Neuronal stem cell (in vitro differentiated cells): ENCODE results near the gene DHX58.

ENCODE experiments used
- DNase-seq: peaks from one replicate; pipeline ENCODE4 v3.0.0-alpha.2; 2013; ENCODE audit warnings: low spot score
- H2AFZ ChIP-seq: one replicate; pipeline ENCODE4 v1.6.1; 2013; ENCODE audit warnings: mild to moderate bottlenecking, low read length, inconsistent platforms
- H2AK5ac ChIP-seq: 2 replicates; pipeline ENCODE4 v1.6.1; 2013; ENCODE audit warnings: low read depth, mild to moderate bottlenecking, inconsistent platforms, low read length, moderate library complexity, mixed read lengths
- H2BK120ac ChIP-seq: 2 replicates; pipeline ENCODE4 v1.6.1; 2013; ENCODE audit warnings: low read depth, mild to moderate bottlenecking, inconsistent platforms, low read length, moderate library complexity, mixed read lengths
- H2BK12ac ChIP-seq: one replicate; pipeline ENCODE4 v1.6.1; 2013; ENCODE audit warnings: low read length, inconsistent platforms
- H2BK15ac ChIP-seq: 2 replicates; pipeline ENCODE4 v1.6.1; 2013; ENCODE audit warnings: mild to moderate bottlenecking, low read length, inconsistent platforms, mixed read lengths
- H2BK5ac ChIP-seq: one replicate; pipeline ENCODE4 v1.6.1; 2013; ENCODE audit warnings: inconsistent platforms, mild to moderate bottlenecking, low read length, moderate library complexity
- H3K14ac ChIP-seq: one replicate; pipeline ENCODE4 v1.6.1; 2013; ENCODE audit warnings: low read length, inconsistent platforms
- H3K18ac ChIP-seq: 2 replicates; pipeline ENCODE4 v1.6.1; 2013; ENCODE audit warnings: low read length, inconsistent platforms
- H3K23ac ChIP-seq: 2 replicates; pipeline ENCODE4 v1.6.1; 2013; ENCODE audit warnings: low read depth, mild to moderate bottlenecking, mixed read lengths, low read length, inconsistent platforms; ENCODE audit not compliant: poor library complexity
- H3K27ac ChIP-seq: replicated peaks from 3 replicates; pipeline ENCODE4 v1.5.1; 2013; ENCODE audit warnings: low read length, inconsistent platforms
- H3K27me3 ChIP-seq, 3 experiments: 2 replicates each; pipeline ENCODE4 v1.6.1; 2013; ENCODE audit warnings: low read length in 3 of 3, mild to moderate bottlenecking in 2 of 3, inconsistent platforms in 1 of 3, low read depth in 1 of 3, mixed read lengths in 1 of 3, moderate library complexity in 1 of 3; ENCODE audit not compliant: control insufficient read depth in 3 of 3, insufficient read depth in 3 of 3
- H3K36me3 ChIP-seq, 2 donors: replicated peaks in 1 of 2; 2 replicates each; pipeline ENCODE4 v1.6.1; 2013; ENCODE audit warnings: low read length in 2 of 2; ENCODE audit not compliant: control insufficient read depth in 2 of 2, insufficient read depth in 2 of 2
- H3K4ac ChIP-seq: 2 replicates; pipeline ENCODE4 v1.6.1; 2013; ENCODE audit warnings: inconsistent platforms, mild to moderate bottlenecking, low read length, moderate library complexity
- H3K4me1 ChIP-seq, 2 donors: 1 replicate in 1 of 2; 2 replicates in 1 of 2; pipeline ENCODE4 v1.6.1; 2013; ENCODE audit warnings: low read length in 2 of 2, low read depth in 1 of 2; ENCODE audit not compliant: control insufficient read depth in 2 of 2, insufficient read depth in 1 of 2
- H3K4me2 ChIP-seq: one replicate; pipeline ENCODE4 v1.6.1; 2013; ENCODE audit warnings: mild to moderate bottlenecking, low read length, inconsistent platforms; ENCODE audit not compliant: insufficient read depth, poor library complexity, severe bottlenecking
- H3K4me3 ChIP-seq, 2 donors: 2 replicates each; pipeline ENCODE4 v1.5.1; 2013; ENCODE audit warnings: low read length in 2 of 2, mild to moderate bottlenecking in 2 of 2, inconsistent platforms in 1 of 2, moderate library complexity in 1 of 2
- H3K79me1 ChIP-seq: one replicate; pipeline ENCODE4 v1.6.1; 2013; ENCODE audit warnings: low read depth, mild to moderate bottlenecking, inconsistent platforms, low read length, moderate library complexity
- H3K9ac ChIP-seq: one replicate; pipeline ENCODE4 v1.6.1; 2013; ENCODE audit warnings: mild to moderate bottlenecking, low read depth, low read length, inconsistent platforms; ENCODE audit not compliant: poor library complexity
- H3K9me3 ChIP-seq, 2 donors: replicated peaks in 1 of 2; 2 replicates each; pipeline versions ENCODE3 to v1.6.1; 2013; ENCODE audit warnings: low read length in 2 of 2, mild to moderate bottlenecking in 2 of 2, inconsistent platforms in 1 of 2, low read depth in 1 of 2, mixed read lengths in 1 of 2, moderate library complexity in 1 of 2; ENCODE audit not compliant: control insufficient read depth in 2 of 2, insufficient read depth in 1 of 2
- H4K8ac ChIP-seq: one replicate; pipeline ENCODE4 v1.6.1; 2013; ENCODE audit warnings: low read depth, mild to moderate bottlenecking, inconsistent platforms, low read length, moderate library complexity
- H4K91ac ChIP-seq: one replicate; pipeline ENCODE4 v1.6.1; 2013; ENCODE audit warnings: low read length, low read depth, mild to moderate bottlenecking, inconsistent platforms; ENCODE audit not compliant: poor library complexity
- WGBS, 2 donors: extraction: QIAGEN DNeasy Blood & Tissue Kit; methylation state at CpG; one replicate each; pipeline ENCODE4 v1.1.7; 2013; ENCODE audit warnings: missing lambda C conversion rate in 2 of 2, mixed read lengths in 1 of 2; ENCODE audit not compliant: insufficient read length in 2 of 2, insufficient replicate concordance in 1 of 2; ENCODE audit errors: extremely low coverage in 2 of 2; 5-methylcytosine and 5-hydroxymethylcytosine counted together

Gene DHX58

GRCh38 chr17:42119301-42119700, 6.8 kb upstream of the DHX58 start:
- no peak overlapping the region for H2AFZ ChIP-seq
- H3K4me2 ChIP-seq: no peak overlapping the region
- no peak overlapping the region for H4K8ac ChIP-seq
- no peak overlapping the region for H3K9ac ChIP-seq
- no peak overlapping the region for H3K4ac ChIP-seq
- H2BK12ac ChIP-seq: no peak overlapping the region
- H3K4me3 ChIP-seq: no peak overlapping the region
- peaks cover 0 to 3% of the 10 kb centered on the region in 2 donors for H3K9me3 ChIP-seq
- H3K36me3 ChIP-seq: peaks cover 11 to 57% of the 10 kb centered on the region in 2 donors
- peaks cover 6 to 12% of the 10 kb centered on the region in 2 donors for H3K4me1 ChIP-seq
- H4K91ac ChIP-seq: no peak overlapping the region
- H2BK15ac ChIP-seq: no peak overlapping the region
- no CpG with 5 or more reads among the region's 18 CpGs for WGBS, 2 donors
- no peak for DNase-seq
- H3K27me3 ChIP-seq: peaks cover 0 to 2% (median 0%) of the 10 kb centered on the region in 3 experiments
- no peak overlapping the region for H3K18ac ChIP-seq
- H3K27ac ChIP-seq: no peak overlapping the region
- no peak overlapping the region for H2BK5ac ChIP-seq
- H3K79me1 ChIP-seq: no peaks in the 10 kb centered on the region
- no peak overlapping the region for H2AK5ac ChIP-seq
- no peak overlapping the region for H3K14ac ChIP-seq
- no peak overlapping the region for H2BK120ac ChIP-seq
- H3K23ac ChIP-seq: no peak overlapping the region

DNA sequence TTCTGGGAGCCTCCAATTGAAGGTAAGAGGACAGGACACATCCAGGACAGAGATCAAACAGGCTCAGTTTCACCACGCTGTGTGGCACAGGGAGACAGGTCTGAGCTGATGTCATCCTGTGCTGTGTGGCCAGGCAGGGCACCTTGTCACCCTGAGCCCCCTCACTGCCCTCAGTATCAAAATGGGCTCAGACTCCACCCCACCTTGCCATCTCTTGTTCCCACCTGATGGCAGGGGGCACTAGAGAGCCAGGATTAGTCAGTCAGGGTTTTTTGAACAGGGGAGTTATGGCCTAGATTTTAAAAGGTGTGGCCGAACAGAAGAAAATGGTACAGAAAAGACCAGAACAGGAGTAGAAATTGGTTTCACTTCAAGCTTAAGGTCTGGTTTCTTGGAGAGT, 6.0 kb upstream of the DHX58 start:
- no CpG with 5 or more reads among the region's 2 CpGs for WGBS, 2 donors
- Histone ChIP-seq H3K27ac (no peak overlapping the region), H2AK5ac (no peak overlapping the region)

GRCh38 chr17:42118126-42118510, 5.6 kb upstream of the DHX58 start:
- H4K91ac ChIP-seq: no peak overlapping the region
- no peak overlapping the region for H2AFZ ChIP-seq
- no peak overlapping the region for H2BK12ac ChIP-seq
- H3K27me3 ChIP-seq: peaks cover 0 to 2% (median 0%) of the 10 kb centered on the region in 3 experiments
- DNase-seq: no peak
- H3K4me2 ChIP-seq: no peak overlapping the region
- H4K8ac ChIP-seq: no peak overlapping the region
- peaks cover 13 to 66% of the 10 kb centered on the region in 2 donors for H3K36me3 ChIP-seq
- H3K27ac ChIP-seq: no peak overlapping the region
- H2AK5ac ChIP-seq: no peak overlapping the region
- no peak overlapping the region for H2BK120ac ChIP-seq
- H3K14ac ChIP-seq: no peak overlapping the region
- H3K18ac ChIP-seq: no peak overlapping the region
- H2BK5ac ChIP-seq: no peak overlapping the region
- H3K79me1 ChIP-seq: peaks cover 2% of the 10 kb centered on the region
- H3K9ac ChIP-seq: no peak overlapping the region
- H2BK15ac ChIP-seq: no peak overlapping the region
- WGBS, 2 donors: no CpG with 5 or more reads among the region's 4 CpGs
- H3K4me3 ChIP-seq: no peak overlapping the region
- peaks cover 6 to 12% of the 10 kb centered on the region in 2 donors for H3K4me1 ChIP-seq
- no peak overlapping the region for H3K23ac ChIP-seq
- no peak overlapping the region for H3K4ac ChIP-seq
- H3K9me3 ChIP-seq: peaks cover 0 to 3% of the 10 kb centered on the region in 2 donors

More for the DNA sequence above, 6.0 kb upstream of the DHX58 start:
- H3K4ac ChIP-seq: no peak overlapping the region
- no peak overlapping the region for H2BK15ac ChIP-seq
- H3K36me3 ChIP-seq: peaks cover 10 to 62% of the 10 kb centered on the region in 2 donors
- no peak overlapping the region for H3K14ac ChIP-seq
- H2AFZ ChIP-seq: no peak overlapping the region
- H3K4me2 ChIP-seq: no peak overlapping the region
- H3K27me3 ChIP-seq: peaks cover 0 to 2% (median 0%) of the 10 kb centered on the region in 3 experiments
- no peak overlapping the region for H3K18ac ChIP-seq
- H4K8ac ChIP-seq: no peak overlapping the region
- no peak overlapping the region for H2BK12ac ChIP-seq
- peaks cover 2% of the 10 kb centered on the region for H3K79me1 ChIP-seq
- H2BK120ac ChIP-seq: no peak overlapping the region
- no peak for DNase-seq
- H3K9me3 ChIP-seq: peaks cover 0 to 3% of the 10 kb centered on the region in 2 donors
- H2BK5ac ChIP-seq: no peak overlapping the region
- no peak overlapping the region for H4K91ac ChIP-seq
- peaks cover 6 to 12% of the 10 kb centered on the region in 2 donors for H3K4me1 ChIP-seq
- no peak overlapping the region for H3K23ac ChIP-seq
- H3K9ac ChIP-seq: no peak overlapping the region
- no peak overlapping the region for H3K4me3 ChIP-seq

DNA sequence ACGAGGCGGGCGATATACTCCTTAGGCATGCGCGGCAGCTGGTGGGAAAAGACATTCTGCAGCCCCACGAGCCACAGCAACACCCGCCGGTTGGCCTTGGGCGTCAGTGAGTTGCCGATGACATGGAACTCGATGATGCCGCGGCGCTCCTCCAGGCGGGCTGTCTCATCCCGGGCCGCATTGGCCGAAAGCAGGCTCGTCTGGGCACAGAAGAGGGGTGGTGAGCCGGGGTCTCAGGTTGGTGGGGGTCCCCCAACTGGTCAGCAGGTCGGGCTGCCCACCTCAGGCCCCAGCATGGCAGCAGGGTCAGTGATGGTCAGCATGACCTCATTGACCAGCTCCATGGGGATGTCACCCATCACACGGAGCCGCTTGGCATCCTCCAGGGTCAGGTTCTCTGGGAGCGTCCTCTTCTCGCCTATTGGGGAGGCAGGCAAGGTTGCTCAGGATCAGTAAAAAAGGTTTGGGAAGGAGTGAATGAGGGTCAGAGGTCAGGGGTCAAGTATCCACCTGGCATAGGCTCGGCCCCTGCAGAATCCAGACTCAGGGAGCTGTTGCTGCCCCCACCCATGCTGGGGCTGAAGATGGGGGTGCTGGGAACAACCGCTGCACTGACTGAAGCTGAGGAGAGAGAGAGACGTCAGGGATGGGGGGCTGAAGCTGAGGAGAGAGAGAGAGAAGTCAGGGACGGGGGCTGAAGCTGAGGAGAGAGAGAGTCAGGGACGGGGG, 5.0 kb upstream of the DHX58 start:
- Histone ChIP-seq H2BK15ac (no peak overlapping the region), H3K36me3 (peaks cover 13 to 67% of the 10 kb centered on the region in 2 donors)
- no CpG with 5 or more reads among the region's 30 CpGs for WGBS, 2 donors

More for the DNA sequence above, 5.0 kb upstream of the DHX58 start:
- DNase-seq: no peak
- Histone ChIP-seq H3K9ac (peak overlapping the region; percentile 14), H4K91ac (no peak overlapping the region), H3K27me3 (peaks cover 0 to 2% (median 0%) of the 10 kb centered on the region in 3 experiments), H2AFZ (no peak overlapping the region), H3K4me3 (no peak overlapping the region), H3K4me1 (peaks cover 6 to 7% of the 10 kb centered on the region in 2 donors), H3K9me3 (no peaks in the 10 kb centered on the region), H2BK12ac (no peak overlapping the region), H3K4ac (no peak overlapping the region), H3K14ac (no peak overlapping the region), H2BK5ac (no peak overlapping the region), H2BK120ac (no peak overlapping the region), H3K79me1 (peaks cover 2% of the 10 kb centered on the region), H2AK5ac (no peak overlapping the region), H3K23ac (no peak overlapping the region), H3K4me2 (no peak overlapping the region), H3K27ac (no peak overlapping the region), H4K8ac (no peak overlapping the region), H3K18ac (no peak overlapping the region)
